Neural progenitor cell (in vitro differentiated cells): ENCODE data around the gene PTPRN2. TPM values are rescaled to one million over a fixed set of nuclear protein-coding genes. Genes with fewer than 3 reads are reported as not detected.

Source experiments
- DNase-seq: peaks from one replicate; pipeline ENCODE4 v3.0.0-alpha.2; 2016; ENCODE audit warnings: low spot score
- H2AFZ ChIP-seq: fragments of 200-600 bp; sonication (generic); replicated peaks from 2 replicates; pipeline ENCODE4 v1.6.1; 2016; ENCODE audit warnings: antibody characterized with exemption
- H3F3A ChIP-seq: fragments of 200-600 bp; sonication (generic); 2 replicates; pipeline ENCODE4 v1.6.1; 2016; ENCODE audit warnings: antibody characterized with exemption, low read depth
- H3K27ac ChIP-seq: fragments of 200-600 bp; sonication (generic); 2 replicates; pipeline ENCODE4 v1.5.1; 2016; ENCODE audit warnings: mild to moderate bottlenecking
- H3K27me3 ChIP-seq: fragments of 200-600 bp; sonication (generic); 2 replicates; pipeline ENCODE4 v1.6.1; 2016; ENCODE audit warnings: mild to moderate bottlenecking, moderate library complexity
- H3K36me3 ChIP-seq: fragments of 200-600 bp; sonication (generic); 2 replicates; pipeline ENCODE4 v1.5.1; 2016
- H3K4me1 ChIP-seq: fragments of 200-600 bp; sonication (generic); 2 replicates; pipeline ENCODE4 v1.6.1; 2016; ENCODE audit warnings: mixed run types
- H3K4me2 ChIP-seq: fragments of 200-600 bp; sonication (generic); 2 replicates; pipeline ENCODE4 v1.6.1; 2016
- H3K4me3 ChIP-seq: fragments of 200-600 bp; sonication (generic); 2 replicates; pipeline ENCODE4 v1.5.1; 2016
- H3K79me2 ChIP-seq: fragments of 200-600 bp; sonication (generic); 2 replicates; pipeline ENCODE4 v1.6.1; 2016; ENCODE audit warnings: low read depth
- H3K9ac ChIP-seq: fragments of 200-600 bp; sonication (generic); 2 replicates; pipeline ENCODE4 v1.6.1; 2016
- H3K9me3 ChIP-seq: fragments of 200-600 bp; sonication (generic); 2 replicates; pipeline ENCODE4 v1.5.1; 2016; ENCODE audit warnings: low read depth
- H4K20me1 ChIP-seq: fragments of 200-600 bp; sonication (generic); 2 replicates; pipeline ENCODE4 v1.6.1; 2016; ENCODE audit warnings: low read depth
- H3K27ac Mint-ChIP-seq: 3 replicates; pipeline ENCODE4 v1.8.0; 2021; ENCODE audit warnings: mixed read lengths
- H3K27me3 Mint-ChIP-seq: 2 replicates; pipeline ENCODE4 v1.8.0; 2022; ENCODE audit warnings: low read depth, mild to moderate bottlenecking, inconsistent platforms, moderate library complexity, mixed read lengths; ENCODE audit not compliant: insufficient read depth
- H3K36me3 Mint-ChIP-seq: 3 replicates; pipeline ENCODE4 v1.8.0; 2021; ENCODE audit warnings: mixed read lengths
- H3K4me1 Mint-ChIP-seq: 3 replicates; pipeline ENCODE4 v1.8.0; 2021; ENCODE audit warnings: mixed read lengths
- H3K4me3 Mint-ChIP-seq: 3 replicates; pipeline ENCODE4 v1.8.0; 2021; ENCODE audit warnings: mild to moderate bottlenecking, moderate library complexity, mixed read lengths
- H3K9me3 Mint-ChIP-seq: 3 replicates; pipeline ENCODE4 v1.8.0; 2020; ENCODE audit warnings: mixed read lengths
- EZH2 ChIP-seq: fragments of 200-600 bp; sonication (generic); IDR thresholded peaks from 2 replicates; pipeline ENCODE4 v1.6.1; 2017; ENCODE audit warnings: antibody characterized with exemption, mild to moderate bottlenecking, moderate library complexity
- EZH2phosphoT487 ChIP-seq: fragments of 200-600 bp; sonication (generic); IDR thresholded peaks from 2 replicates; pipeline ENCODE4 v1.6.1; 2017; ENCODE audit warnings: antibody characterized with exemption
- total RNA-seq: library from RNA; depleted of rRNA; stranded (reverse); fragments of >200 nt; gene quantifications from 2 replicates; pipeline ENCODE4 v1.2.3, GENCODE V29; 2015; ENCODE audit warnings: low replicate concordance
- TF ChIP-seq, protein P1 (sequence below): fragments of 200-600 bp; sonication (generic); IDR thresholded peaks from 2 replicates; pipeline ENCODE4 v1.5.1; 2017; ENCODE audit warnings: antibody characterized with exemption, mild to moderate bottlenecking

PTPRN2 gene
- total RNA-seq, 1 donor from 2014 or later, result 3.0 TPM

DNA sequence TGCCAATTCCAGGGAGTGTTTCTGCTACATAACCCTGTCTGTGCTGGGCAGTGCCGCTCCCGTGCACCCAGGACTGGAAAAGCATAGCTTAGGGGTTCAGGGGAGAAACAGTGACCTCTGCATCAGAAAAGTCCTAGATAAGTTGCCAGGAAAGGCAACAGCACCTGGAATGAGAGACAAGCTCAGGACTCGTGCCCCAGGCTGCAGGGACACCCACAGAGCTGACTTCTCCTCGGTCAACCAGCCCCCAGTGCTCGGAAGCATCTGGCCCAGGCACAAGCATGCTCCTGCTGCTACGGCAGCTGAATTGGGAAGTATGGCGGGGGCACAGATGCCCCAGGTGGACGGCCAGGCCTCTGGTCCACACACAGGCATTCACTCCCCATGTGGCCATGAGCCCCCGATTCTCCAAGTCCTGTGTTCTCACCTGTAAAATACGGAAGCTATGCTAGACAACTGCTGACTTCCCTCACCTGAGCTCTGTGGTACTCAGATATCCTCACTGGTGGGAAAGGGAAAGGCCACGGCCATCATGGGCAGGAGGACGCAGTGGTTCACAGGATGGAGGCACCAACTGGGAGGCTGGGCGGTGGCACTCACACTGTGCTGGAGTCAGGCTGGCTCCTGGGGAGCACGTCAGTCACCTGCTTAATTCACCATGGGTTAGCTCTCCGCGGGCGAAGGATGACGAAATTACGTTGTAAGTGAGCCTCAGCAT, 220.5 kb downstream of the PTPRN2 start:
- Histone ChIP-seq H3K9ac (no peak overlapping the region), H3K79me2 (no peaks in the 10 kb centered on the region), H2AFZ (no peak overlapping the region), H3K4me2 (no peak overlapping the region), H3K4me3 (no peak overlapping the region), H3K36me3 (no peaks in the 10 kb centered on the region), H3K27me3 (no peaks in the 10 kb centered on the region), H3K9me3 (no peaks in the 10 kb centered on the region), H4K20me1 (peaks cover 4% of the 10 kb centered on the region), H3K27ac (no peak overlapping the region), H3F3A (no peaks in the 10 kb centered on the region), H3K4me1 (no peaks in the 10 kb centered on the region)
- Mint-ChIP-seq H3K4me1 (peaks cover 13% of the 10 kb centered on the region), H3K4me3 (no peak overlapping the region), H3K27ac (no peak overlapping the region), H3K27me3 (peaks cover 11% of the 10 kb centered on the region), H3K36me3 (no peaks in the 10 kb centered on the region), H3K9me3 (peaks cover 3% of the 10 kb centered on the region)
- DNase-seq, result no peak
- TF ChIP-seq EZH2, result no peak
- TF ChIP-seq, protein P1, sequence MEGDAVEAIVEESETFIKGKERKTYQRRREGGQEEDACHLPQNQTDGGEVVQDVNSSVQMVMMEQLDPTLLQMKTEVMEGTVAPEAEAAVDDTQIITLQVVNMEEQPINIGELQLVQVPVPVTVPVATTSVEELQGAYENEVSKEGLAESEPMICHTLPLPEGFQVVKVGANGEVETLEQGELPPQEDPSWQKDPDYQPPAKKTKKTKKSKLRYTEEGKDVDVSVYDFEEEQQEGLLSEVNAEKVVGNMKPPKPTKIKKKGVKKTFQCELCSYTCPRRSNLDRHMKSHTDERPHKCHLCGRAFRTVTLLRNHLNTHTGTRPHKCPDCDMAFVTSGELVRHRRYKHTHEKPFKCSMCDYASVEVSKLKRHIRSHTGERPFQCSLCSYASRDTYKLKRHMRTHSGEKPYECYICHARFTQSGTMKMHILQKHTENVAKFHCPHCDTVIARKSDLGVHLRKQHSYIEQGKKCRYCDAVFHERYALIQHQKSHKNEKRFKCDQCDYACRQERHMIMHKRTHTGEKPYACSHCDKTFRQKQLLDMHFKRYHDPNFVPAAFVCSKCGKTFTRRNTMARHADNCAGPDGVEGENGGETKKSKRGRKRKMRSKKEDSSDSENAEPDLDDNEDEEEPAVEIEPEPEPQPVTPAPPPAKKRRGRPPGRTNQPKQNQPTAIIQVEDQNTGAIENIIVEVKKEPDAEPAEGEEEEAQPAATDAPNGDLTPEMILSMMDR, result no peak
- no peak for TF ChIP-seq EZH2phosphoT487

DNA sequence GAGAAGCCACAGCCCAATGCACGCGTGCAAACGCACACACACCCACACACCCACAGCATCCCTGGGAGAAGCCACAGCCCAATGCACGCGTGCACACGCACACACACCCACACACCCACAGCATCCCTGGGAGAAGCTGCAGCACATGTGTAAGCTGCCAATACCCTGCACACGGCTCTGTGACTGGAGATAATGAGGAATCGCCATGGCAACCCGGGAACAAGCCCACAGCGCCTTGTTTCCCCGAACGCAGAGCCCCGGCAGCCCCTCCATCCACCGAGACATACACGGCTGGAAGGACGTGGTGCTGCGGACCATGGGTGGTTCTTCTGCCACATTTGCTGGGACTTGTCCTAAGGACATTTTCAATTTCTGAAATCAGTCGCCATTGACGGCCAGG, 221.3 kb downstream of the PTPRN2 start:
- Mint-ChIP-seq H3K4me3 (no peak overlapping the region), H3K27ac (no peak overlapping the region), H3K36me3 (no peaks in the 10 kb centered on the region), H3K27me3 (peaks cover 15% of the 10 kb centered on the region), H3K4me1 (peaks cover 13% of the 10 kb centered on the region), H3K9me3 (peaks cover 3% of the 10 kb centered on the region)
- no peak overlapping the region for H3K4me3 ChIP-seq
- H3K4me1 ChIP-seq, result no peaks in the 10 kb centered on the region
- H3K9me3 ChIP-seq, result no peaks in the 10 kb centered on the region
- H3K4me2 ChIP-seq, result no peak overlapping the region
- H4K20me1 ChIP-seq, result peaks cover 4% of the 10 kb centered on the region
- H3K27me3 ChIP-seq, result no peaks in the 10 kb centered on the region
- no peak for TF ChIP-seq EZH2phosphoT487
- TF ChIP-seq, protein P1, result no peak
- TF ChIP-seq EZH2, result no peak
- H3F3A ChIP-seq, result no peaks in the 10 kb centered on the region
- H3K27ac ChIP-seq, result no peak overlapping the region
- H2AFZ ChIP-seq, result no peak overlapping the region
- no peaks in the 10 kb centered on the region for H3K36me3 ChIP-seq
- no peak overlapping the region for H3K9ac ChIP-seq
- no peaks in the 10 kb centered on the region for H3K79me2 ChIP-seq
- DNase-seq, result peak; percentile 53

- Histone ChIP-seq H3K36me3 (no peaks in the 10 kb centered on the region), H4K20me1 (peaks cover 4% of the 10 kb centered on the region), H3F3A (no peaks in the 10 kb centered on the region), H2AFZ (no peak overlapping the region), H3K9ac (no peak overlapping the region), H3K4me2 (no peak overlapping the region), H3K79me2 (no peaks in the 10 kb centered on the region), H3K9me3 (no peaks in the 10 kb centered on the region), H3K4me1 (no peaks in the 10 kb centered on the region), H3K27ac (no peak overlapping the region), H3K27me3 (no peaks in the 10 kb centered on the region), H3K4me3 (no peak overlapping the region)
- no peak for DNase-seq
- Mint-ChIP-seq H3K9me3 (peaks cover 3% of the 10 kb centered on the region), H3K4me1 (peaks cover 13% of the 10 kb centered on the region), H3K27me3 (peaks cover 15% of the 10 kb centered on the region), H3K36me3 (no peaks in the 10 kb centered on the region), H3K4me3 (no peak overlapping the region), H3K27ac (no peak overlapping the region)
- TF ChIP-seq EZH2phosphoT487 (no peak), EZH2 (no peak)
- TF ChIP-seq, protein P1, result no peak
These were observed 222.4 kb downstream of the PTPRN2 start for GRCh38 chr7:158365267-158365666.
